ENCODE results near the gene CLASP1. TPM values are rescaled to one million over a fixed set of nuclear protein-coding genes. Genes with fewer than 3 reads are reported as not detected.
A peak's percentile ranks its signal among the peaks of the same experiment; 100 is the strongest.

Gene CLASP1
- total RNA-seq, 2 experiments from 2014 or later = 62.3 to 76.1 TPM

- Mint-ChIP-seq H3K36me3 (peaks cover 20% of the 10 kb centered on the region), H3K9me3 (ENCODE audit: low read depth) (no peaks in the 10 kb centered on the region), H3K27ac (no peak overlapping the region), H3K4me3 (no peak overlapping the region), H3K4me1 (peaks cover 1% of the 10 kb centered on the region), H3K27me3 (no peaks in the 10 kb centered on the region)
- DNase-seq = no peak
- CTCF ChIA-PET = interaction anchor here (1.7 kb wide), 1 partner anchor 14 kb away, joined by 3 read pairs; no protein-coding TSS in a partner anchor
- no peak for ATAC-seq
Measured at GRCh38 chr2:121436918-121437317, 212.3 kb downstream of the CLASP1 start.

- DNase-seq = no peak
- Mint-ChIP-seq H3K27ac (no peak overlapping the region), H3K36me3 (peaks cover 15% of the 10 kb centered on the region), H3K9me3 (ENCODE audit: low read depth) (no peaks in the 10 kb centered on the region), H3K4me1 (peaks cover 1% of the 10 kb centered on the region), H3K27me3 (no peaks in the 10 kb centered on the region), H3K4me3 (no peak overlapping the region)
- CTCF ChIA-PET = interaction anchor here (1.7 kb wide), 1 partner anchor 282 kb away, joined by 5 read pairs; no protein-coding TSS in a partner anchor
- no peak for ATAC-seq
Measured at GRCh38 chr2:121435790-121436189, 213.5 kb downstream of the CLASP1 start.

GRCh38 chr2:121431214-121431613 is 218.0 kb downstream of the CLASP1 start:
- no peaks in the 10 kb centered on the region for H3K9me3 Mint-ChIP-seq (ENCODE audit: low read depth)
- DNase-seq = no peak
- H3K27me3 Mint-ChIP-seq = no peaks in the 10 kb centered on the region
- no peak for ATAC-seq
- H3K4me1 Mint-ChIP-seq = no peaks in the 10 kb centered on the region
- H3K27ac Mint-ChIP-seq = no peak overlapping the region
- no peak overlapping the region for H3K4me3 Mint-ChIP-seq
- CTCF ChIA-PET = interaction anchor here (0.8 to 1.6 kb wide), 3 partner anchors 29 to 99 kb away, joined by 3 to 4 read pairs (median 3); no protein-coding TSS in a partner anchor
- peaks cover 22% of the 10 kb centered on the region for H3K36me3 Mint-ChIP-seq

GRCh38 chr2:121429927-121430520 is 219.2 kb downstream of the CLASP1 start:
- Mint-ChIP-seq H3K4me3 (no peak overlapping the region), H3K27ac (no peak overlapping the region), H3K27me3 (no peaks in the 10 kb centered on the region), H3K4me1 (no peaks in the 10 kb centered on the region), H3K36me3 (peaks cover 26% of the 10 kb centered on the region), H3K9me3 (ENCODE audit: low read depth) (no peaks in the 10 kb centered on the region)
- CTCF ChIA-PET = no interaction called here
- no peak for DNase-seq
- ATAC-seq = no peak

GRCh38 chr2:121429119-121429903 is 220.0 kb downstream of the CLASP1 start:
- DNase-seq (no peak), ATAC-seq (no peak)
- peaks cover 30% of the 10 kb centered on the region for H3K36me3 Mint-ChIP-seq
- no peaks in the 10 kb centered on the region for H3K9me3 Mint-ChIP-seq (ENCODE audit: low read depth)
- H3K27ac Mint-ChIP-seq = peak overlapping the region; percentile 49
- CTCF ChIA-PET = interaction anchor here (1.4 kb wide), 1 partner anchor 39 kb away, joined by 3 read pairs; no protein-coding TSS in a partner anchor
- no peak overlapping the region for H3K4me3 Mint-ChIP-seq
- H3K4me1 Mint-ChIP-seq = no peaks in the 10 kb centered on the region
- no peaks in the 10 kb centered on the region for H3K27me3 Mint-ChIP-seq

DNA sequence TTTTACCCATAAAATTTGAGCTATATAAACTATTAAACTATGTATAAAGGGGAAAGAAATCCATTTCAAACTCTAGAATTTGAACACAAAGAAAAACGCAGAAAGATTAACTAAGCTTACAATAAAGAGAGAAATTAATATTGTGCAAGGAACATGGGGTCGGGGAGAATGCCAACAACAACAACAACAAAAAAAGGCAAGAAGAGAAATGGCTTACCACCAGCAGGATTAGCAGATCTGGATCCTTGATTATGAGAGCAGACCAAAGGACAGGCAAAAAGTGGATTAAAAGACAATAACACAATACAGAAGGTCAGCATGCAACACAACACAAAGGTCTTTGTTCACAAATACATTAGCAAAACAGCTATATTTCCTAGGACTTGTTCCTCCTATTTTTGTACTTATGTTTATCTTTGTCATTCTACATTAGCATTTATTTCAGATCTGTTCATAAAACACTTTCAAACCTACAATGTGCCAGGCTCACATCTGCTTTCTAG is 222.0 kb downstream of the CLASP1 start:
- ATAC-seq (no peak), DNase-seq (no peak)
- Mint-ChIP-seq H3K4me3 (no peak overlapping the region), H3K4me1 (no peaks in the 10 kb centered on the region), H3K27me3 (no peaks in the 10 kb centered on the region), H3K27ac (no peak overlapping the region), H3K9me3 (ENCODE audit: low read depth) (no peaks in the 10 kb centered on the region), H3K36me3 (peaks cover 35% of the 10 kb centered on the region)
- CTCF ChIA-PET = no interaction called here

- no peaks in the 10 kb centered on the region for H3K9me3 Mint-ChIP-seq (ENCODE audit: low read depth)
- H3K27ac Mint-ChIP-seq = no peak overlapping the region
- CTCF ChIA-PET = interaction anchor here (1.7 kb wide), 1 partner anchor 9 kb away, joined by 4 read pairs; no protein-coding TSS in a partner anchor
- H3K4me3 Mint-ChIP-seq = no peak overlapping the region
- no peak for ATAC-seq
- H3K4me1 Mint-ChIP-seq = no peaks in the 10 kb centered on the region
- no peak for DNase-seq
- peaks cover 16% of the 10 kb centered on the region for H3K36me3 Mint-ChIP-seq
- no peaks in the 10 kb centered on the region for H3K27me3 Mint-ChIP-seq
Measured at GRCh38 chr2:121420486-121420885, 228.8 kb downstream of the CLASP1 start.

- no peak for DNase-seq
- no peak overlapping the region for H3K27ac Mint-ChIP-seq
- CTCF ChIA-PET = interaction anchor here (1.7 kb wide), 1 partner anchor 8 kb away, joined by 4 read pairs; no protein-coding TSS in a partner anchor
Measured at GRCh38 chr2:121419081-121419699, 230.1 kb downstream of the CLASP1 start.

DNA sequence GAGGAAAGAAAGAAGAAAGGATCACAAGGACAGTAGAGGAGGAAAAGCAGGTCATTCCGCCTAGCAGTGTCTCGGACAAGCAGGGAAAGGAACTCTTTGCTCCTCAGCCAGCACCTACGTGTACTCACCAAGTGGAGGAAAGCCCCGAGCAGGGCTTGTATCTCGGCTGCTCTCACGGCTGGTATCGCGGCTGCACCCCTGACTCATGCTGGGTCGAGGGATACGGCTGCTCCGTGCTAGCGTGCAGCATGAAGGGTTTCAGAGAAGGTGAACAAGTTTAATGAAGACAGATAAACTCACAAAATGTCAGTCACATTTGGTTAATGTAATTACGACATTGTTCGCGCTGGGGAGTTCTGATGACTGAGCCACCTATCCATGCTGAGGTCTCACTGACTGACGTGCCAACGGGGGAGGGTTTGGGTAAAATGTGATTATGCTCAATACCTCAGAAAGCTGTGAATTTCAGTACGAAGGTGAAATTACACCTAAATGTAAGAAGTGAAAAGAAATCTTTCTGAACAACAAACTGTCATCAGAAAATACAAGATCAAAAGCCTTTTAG is 230.7 kb downstream of the CLASP1 start:
- no peak for ATAC-seq
- CTCF ChIA-PET = no interaction called here
- Mint-ChIP-seq H3K27ac (no peak overlapping the region), H3K9me3 (ENCODE audit: low read depth) (no peaks in the 10 kb centered on the region), H3K27me3 (no peaks in the 10 kb centered on the region), H3K36me3 (peaks cover 8% of the 10 kb centered on the region), H3K4me1 (no peaks in the 10 kb centered on the region), H3K4me3 (no peak overlapping the region)
- DNase-seq = no peak

More at GRCh38 chr2:121419081-121419699, 230.1 kb downstream of the CLASP1 start:
- ATAC-seq = no peak
- peaks cover 12% of the 10 kb centered on the region for H3K36me3 Mint-ChIP-seq
- H3K4me3 Mint-ChIP-seq = no peak overlapping the region
- no peaks in the 10 kb centered on the region for H3K27me3 Mint-ChIP-seq
- H3K4me1 Mint-ChIP-seq = no peaks in the 10 kb centered on the region
- no peaks in the 10 kb centered on the region for H3K9me3 Mint-ChIP-seq (ENCODE audit: low read depth)

DNA sequence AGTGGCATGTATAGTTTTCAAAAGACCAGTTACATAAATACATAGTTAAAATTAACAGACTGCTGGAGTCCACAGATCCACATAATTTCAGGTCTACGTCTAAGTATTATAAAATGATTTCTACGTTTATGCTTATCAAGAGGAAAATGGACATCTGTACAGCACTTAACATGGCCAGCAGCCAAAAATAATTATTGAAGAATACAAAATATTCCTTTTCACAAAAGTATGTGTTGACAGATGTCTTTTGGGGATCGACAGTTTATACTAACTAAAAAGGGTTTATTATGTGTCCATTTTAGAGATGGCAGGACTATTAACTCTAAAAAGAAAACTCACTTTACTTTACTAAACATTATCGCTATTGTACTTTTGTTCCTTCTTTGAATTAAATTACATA is 231.4 kb downstream of the CLASP1 start:
- ATAC-seq (no peak), DNase-seq (no peak)
- no peaks in the 10 kb centered on the region for H3K4me1 Mint-ChIP-seq
- no peak overlapping the region for H3K27ac Mint-ChIP-seq
- H3K4me3 Mint-ChIP-seq = no peak overlapping the region
- CTCF ChIA-PET = no interaction called here
- no peaks in the 10 kb centered on the region for H3K27me3 Mint-ChIP-seq
- H3K9me3 Mint-ChIP-seq (ENCODE audit: low read depth) = no peaks in the 10 kb centered on the region
- H3K36me3 Mint-ChIP-seq = peaks cover 8% of the 10 kb centered on the region

GRCh38 chr2:121415727-121416126 is 233.5 kb downstream of the CLASP1 start:
- Mint-ChIP-seq H3K4me1 (no peaks in the 10 kb centered on the region), H3K9me3 (ENCODE audit: low read depth) (no peaks in the 10 kb centered on the region), H3K27me3 (no peaks in the 10 kb centered on the region), H3K36me3 (peaks cover 8% of the 10 kb centered on the region), H3K4me3 (no peak overlapping the region), H3K27ac (no peak overlapping the region)
- ATAC-seq (no peak), DNase-seq (no peak)
- CTCF ChIA-PET = no interaction called here

GRCh38 chr2:121412349-121412748 is 236.9 kb downstream of the CLASP1 start:
- H3K4me3 Mint-ChIP-seq = no peak overlapping the region
- no peak for ATAC-seq
- no peaks in the 10 kb centered on the region for H3K9me3 Mint-ChIP-seq (ENCODE audit: low read depth)
- peaks cover 23% of the 10 kb centered on the region for H3K36me3 Mint-ChIP-seq
- CTCF ChIA-PET = interaction anchor here (1.3 to 2.1 kb wide), 3 partner anchors 8 to 13 kb away, joined by 3 to 5 read pairs (median 4); no protein-coding TSS in a partner anchor
- no peak overlapping the region for H3K27ac Mint-ChIP-seq
- no peaks in the 10 kb centered on the region for H3K27me3 Mint-ChIP-seq
- H3K4me1 Mint-ChIP-seq = no peaks in the 10 kb centered on the region
- DNase-seq = no peak

- CTCF ChIA-PET = interaction anchor here (1.9 kb wide), 1 partner anchor 7 kb away, joined by 11 read pairs; no protein-coding TSS in a partner anchor
- H3K9me3 Mint-ChIP-seq (ENCODE audit: low read depth) = no peaks in the 10 kb centered on the region
Measured at GRCh38 chr2:121409966-121410365, 239.3 kb downstream of the CLASP1 start.

More at GRCh38 chr2:121409966-121410365, 239.3 kb downstream of the CLASP1 start:
- no peak for ATAC-seq
- Mint-ChIP-seq H3K4me3 (no peak overlapping the region), H3K27ac (no peak overlapping the region), H3K4me1 (no peaks in the 10 kb centered on the region), H3K36me3 (peaks cover 23% of the 10 kb centered on the region), H3K27me3 (no peaks in the 10 kb centered on the region)
- DNase-seq = no peak
